HEK293 (cell line): ENCODE measurements around the gene MAP1LC3A.
"Not testable (repeated sequence)": the region's sequence is repeated elsewhere in the genome, so short reads cannot be mapped to it uniquely, and the experiment has no call there.

Experiments used
- CTCF ChIA-PET: fragments of 350-600 bp; formaldehyde crosslinking; extraction: SDS; loops from one replicate; lab custom pipeline; 2021; ENCODE audit warnings: antibody characterized with exemption; lab: Yijun Ruan, JAX
- POLR2A ChIA-PET: fragments of 300-600 bp; formaldehyde crosslinking; extraction: SDS; loops from one replicate; lab custom pipeline; 2020; ENCODE audit warnings: antibody characterized with exemption, inconsistent platforms; lab: Yijun Ruan, JAX
- H3K27ac ChIP-seq: fragments of 200-500 bp; sonication (Bioruptor generic); 2 replicates; pipeline ENCODE4 v1.5.1; 2014; ENCODE audit warnings: low read depth, low read length, control low read depth, inconsistent platforms; ENCODE audit errors: extremely low read depth
- H3K36me3 ChIP-seq, 2 experiments: fragments of 200-500 bp in 1 of 2; sonication (Bioruptor generic) in 1 of 2; 1 replicate in 1 of 2; 2 replicates in 1 of 2; pipeline ENCODE4 v1.5.1; 2014 to 2017; ENCODE audit warnings: inconsistent platforms in 2 of 2, low read length in 2 of 2; ENCODE audit not compliant: control insufficient read depth in 2 of 2, insufficient read depth in 1 of 2
- H3K4me1 ChIP-seq: fragments of 200-500 bp; sonication (Bioruptor generic); 2 replicates; pipeline ENCODE4 v1.5.1; 2014; ENCODE audit warnings: mild to moderate bottlenecking, low read length, inconsistent platforms; ENCODE audit not compliant: control insufficient read depth, insufficient read depth
- H3K4me3 ChIP-seq: 2 replicates; pipeline ENCODE4 v1.5.1; 2011; ENCODE audit warnings: low read depth, mild to moderate bottlenecking, control low read depth, low read length, moderate library complexity
- H3K9me3 ChIP-seq: fragments of 200-500 bp; sonication (Bioruptor generic); 2 replicates; pipeline ENCODE4 v1.5.1; 2014; ENCODE audit warnings: low read depth, low read length, inconsistent platforms; ENCODE audit not compliant: control insufficient read depth, insufficient read depth
- BCL11B ChIP-seq: fragments of 450-650 bp; formaldehyde crosslinking; IDR thresholded peaks from 2 replicates; pipeline ENCODE4 v1.5.1; 2016; ENCODE audit warnings: low read depth, missing biosample characterization, missing genetic modification characterization
- KLF1 ChIP-seq: fragments of 450-650 bp; formaldehyde crosslinking; IDR thresholded peaks from 2 replicates; pipeline ENCODE4 v1.5.1; 2016; ENCODE audit warnings: missing biosample characterization, missing genetic modification characterization
- KLF10 ChIP-seq: fragments of 450-650 bp; IDR thresholded peaks from 2 replicates; pipeline ENCODE4 v1.5.1; 2018; ENCODE audit warnings: missing biosample characterization, mild to moderate bottlenecking, missing genetic modification characterization
- KLF9 ChIP-seq: fragments of 450-650 bp; formaldehyde crosslinking; IDR thresholded peaks from 2 replicates; pipeline ENCODE4 v1.5.1; 2016; ENCODE audit warnings: missing biosample characterization, missing genetic modification characterization, low read depth
- MEIS1 ChIP-seq: sonication (generic); formaldehyde crosslinking; IDR thresholded peaks from 2 replicates; pipeline ENCODE4 v1.8.1; 2022; ENCODE audit warnings: missing genetic modification reagents, mild to moderate bottlenecking, borderline replicate concordance
- PRDM4 ChIP-seq: fragments of 450-650 bp; formaldehyde crosslinking; IDR thresholded peaks from 2 replicates; pipeline ENCODE4 v1.5.1; 2017; ENCODE audit warnings: missing biosample characterization, missing genetic modification characterization
- REPIN1 ChIP-seq: fragments of 450-650 bp; formaldehyde crosslinking; IDR thresholded peaks from 2 replicates; pipeline ENCODE4 v1.5.1; 2017; ENCODE audit warnings: missing biosample characterization, missing genetic modification characterization, low read depth
- TRIM28 ChIP-seq: IDR thresholded peaks from 2 replicates; pipeline ENCODE4 v1.6.1; 2011; ENCODE audit warnings: low read length, control low read depth, borderline replicate concordance
- ZBTB21 ChIP-seq: fragments of 450-650 bp; formaldehyde crosslinking; IDR thresholded peaks from 2 replicates; pipeline ENCODE4 v1.5.1; 2017; ENCODE audit warnings: missing biosample characterization, missing genetic modification characterization
- ZBTB8A ChIP-seq: fragments of 450-650 bp; formaldehyde crosslinking; IDR thresholded peaks from 2 replicates; pipeline ENCODE4 v1.5.1; 2016; ENCODE audit warnings: missing biosample characterization, missing genetic modification characterization
- ZNF184 ChIP-seq: fragments of 450-650 bp; IDR thresholded peaks from 2 replicates; pipeline ENCODE4 v1.5.1; 2018; ENCODE audit warnings: missing biosample characterization, mild to moderate bottlenecking, missing genetic modification characterization
- ZNF362 ChIP-seq: fragments of 450-650 bp; formaldehyde crosslinking; IDR thresholded peaks from 2 replicates; pipeline ENCODE4 v1.5.1; 2016; ENCODE audit warnings: missing biosample characterization, missing genetic modification characterization
- ZNF404 ChIP-seq: fragments of 450-650 bp; formaldehyde crosslinking; IDR thresholded peaks from 2 replicates; pipeline ENCODE4 v1.5.1; 2017; ENCODE audit warnings: missing biosample characterization, missing genetic modification characterization
- ZNF48 ChIP-seq: fragments of 450-650 bp; formaldehyde crosslinking; IDR thresholded peaks from 2 replicates; pipeline ENCODE4 v1.5.1; 2016; ENCODE audit warnings: missing biosample characterization, missing genetic modification characterization
- ZNF501 ChIP-seq: fragments of 450-650 bp; formaldehyde crosslinking; IDR thresholded peaks from 2 replicates; pipeline ENCODE4 v1.5.1; 2016; ENCODE audit warnings: missing biosample characterization, missing genetic modification characterization
- ZNF843 ChIP-seq: fragments of 450-650 bp; formaldehyde crosslinking; IDR thresholded peaks from 2 replicates; pipeline ENCODE4 v1.5.1; 2016; ENCODE audit warnings: missing biosample characterization, missing genetic modification characterization
- ZSCAN5A ChIP-seq: fragments of 450-650 bp; formaldehyde crosslinking; IDR thresholded peaks from 2 replicates; pipeline ENCODE4 v1.5.1; 2016; ENCODE audit warnings: missing biosample characterization, missing genetic modification characterization

MAP1LC3A gene

GRCh38 chr20:34516247-34517113 lies 42.0 kb upstream of the MAP1LC3A start, which contains the start of gene DYNLRB1 (continued):
- TF ChIP-seq PRDM4 (tag by site-specific recombination) (no peak), KLF9 (peak; percentile 81), BCL11B (tag by site-specific recombination) (no peak), ZNF404 (tag by site-specific recombination) (no peak), ZSCAN5A (tag by site-specific recombination) (no peak), REPIN1 (tag by site-specific recombination) (no peak), TRIM28 (no peak), ZBTB8A (tag by site-specific recombination) (peak; percentile 34; the same call in 1 of the 2 replicates), ZNF184 (tag by site-specific recombination) (no peak), ZNF48 (no peak), ZNF501 (tag by site-specific recombination) (no peak; the same call in 1 of the 2 replicates), KLF1 (tag by site-specific recombination) (peak; percentile 62), MEIS1 (no peak), ZNF843 (tag by site-specific recombination) (no peak), ZBTB21 (tag by site-specific recombination) (no peak)

- H3K36me3 ChIP-seq, result peaks cover 0 to 28% of the 10 kb centered on the region in 2 experiments; a peak in 2 of 3 replicates
- no peaks in the 10 kb centered on the region for H3K9me3 ChIP-seq
- ChIA-PET POLR2A (interaction anchor here (2.4 to 3.4 kb wide), 4 partner anchors 9 to 215 kb away, joined by 17 to 20 read pairs (median 18); partner anchors contain the start of genes AHCY and ITCH), CTCF (interaction anchor here (1.0 to 6.5 kb wide), 4 partner anchors 8 to 204 kb away, joined by 3 to 57 read pairs (median 6); no protein-coding TSS in a partner anchor)
- H3K4me1 ChIP-seq, result no peaks in the 10 kb centered on the region
- peak overlapping the region; percentile 80 for H3K4me3 ChIP-seq
- peak overlapping the region; percentile 87 for H3K27ac ChIP-seq
- TF ChIP-seq KLF10 (tag by site-specific recombination), result 0 out of 2 replicates have a peak, but pooled peaks have one; percentile 3
- no peak for TF ChIP-seq BCL11B (tag by site-specific recombination)
- TF ChIP-seq ZNF362 (tag by site-specific recombination), result 0 out of 2 replicates have a peak, but pooled peaks have one; percentile 24
These were observed 41.4 kb upstream of the MAP1LC3A start for GRCh38 chr20:34517114-34517505.

GRCh38 chr20:34518863-34519262 lies 39.7 kb upstream of the MAP1LC3A start:
- H3K27ac ChIP-seq, POLR2A ChIA-PET, H3K9me3 ChIP-seq, H3K4me3 ChIP-seq, H3K4me1 ChIP-seq: not testable (repeated sequence)
- H3K36me3 ChIP-seq, result peaks cover 0 to 21% of the 10 kb centered on the region in 2 experiments; a peak in 2 of 3 replicates
- CTCF ChIA-PET, result interaction anchor here (6.5 kb wide), 1 partner anchor 206 kb away, joined by 57 read pairs; no protein-coding TSS in a partner anchor

- CTCF ChIA-PET, result interaction anchor here (0.6 to 6.5 kb wide), 2 partner anchors 25 to 207 kb away, joined by 5 to 57 read pairs; no protein-coding TSS in a partner anchor
These were observed 38.7 kb upstream of the MAP1LC3A start for GRCh38 chr20:34519841-34520240.

More at GRCh38 chr20:34519841-34520240, 38.7 kb upstream of the MAP1LC3A start:
- POLR2A ChIA-PET, H3K4me1 ChIP-seq, H3K4me3 ChIP-seq, H3K9me3 ChIP-seq, H3K27ac ChIP-seq: not testable (repeated sequence)
- H3K36me3 ChIP-seq, result peaks cover 0 to 25% of the 10 kb centered on the region in 2 experiments; a peak in 2 of 3 replicates
